Measurements from ENCODE around the gene IGFLR1.
A peak's percentile ranks its signal among the peaks of the same experiment; 100 is the strongest.

IGFLR1 gene

GRCh38 chr19:35723671-35724070 is 18.6 kb downstream of the IGFLR1 start:
- no peak for DNase-seq

GRCh38 chr19:35722897-35723296 is 19.4 kb downstream of the IGFLR1 start:
- no peak for DNase-seq

- no peak for DNase-seq
Observed at GRCh38 chr19:35722461-35722860, 19.8 kb downstream of the IGFLR1 start.

- no peak for DNase-seq
Observed at GRCh38 chr19:35721374-35721773, 20.9 kb downstream of the IGFLR1 start.

- no peak for DNase-seq
Observed at GRCh38 chr19:35720648-35721047, 21.6 kb downstream of the IGFLR1 start.

- DNase-seq, result no peak
Observed at GRCh38 chr19:35720163-35720524, 22.1 kb downstream of the IGFLR1 start.

- DNase-seq, result no peak
Observed at GRCh38 chr19:35719402-35720162, 22.7 kb downstream of the IGFLR1 start.

- DNase-seq, result peak in 1 of 2 experiments; percentile 54
Observed at GRCh38 chr19:35718345-35719041, 23.8 kb downstream of the IGFLR1 start.

GRCh38 chr19:35717665-35718344 is 24.4 kb downstream of the IGFLR1 start, which contains the start of gene KMT2B:
Gene KMT2B (plus strand): TSS chr19:35718003. CDS start chr19:35718019, 16 bp downstream.
- no peak for DNase-seq

GRCh38 chr19:35716801-35717664 is 25.2 kb downstream of the IGFLR1 start:
- peak; percentile 98 for DNase-seq

GRCh38 chr19:35715981-35716800 is 26.1 kb downstream of the IGFLR1 start:
- peak in 1 of 2 experiments; percentile 69 for DNase-seq

GRCh38 chr19:35715355-35715809 is 26.9 kb downstream of the IGFLR1 start:
- DNase-seq, result no peak

- no peak for DNase-seq
Observed at GRCh38 chr19:35714601-35715354, 27.5 kb downstream of the IGFLR1 start.

GRCh38 chr19:35713904-35714495 is 28.3 kb downstream of the IGFLR1 start:
- DNase-seq, result no peak

- DNase-seq, result no peak
Observed at GRCh38 chr19:35713506-35713850, 28.8 kb downstream of the IGFLR1 start.

- DNase-seq, result no peak
Observed at GRCh38 chr19:35712567-35713505, 29.4 kb downstream of the IGFLR1 start.

GRCh38 chr19:35710784-35711723 is 31.2 kb downstream of the IGFLR1 start:
- DNase-seq, result peak in 1 of 2 experiments; percentile 39

- DNase-seq, result no peak
Observed at GRCh38 chr19:35708391-35708790, 33.9 kb downstream of the IGFLR1 start.
